Stimulated activated CD4-positive, alpha-beta T cell treated with anti-CD3 and anti-CD28 coated beads, TNF-alpha, amount 100 ng/mL, for 4 hours (primary cell): ENCODE measurements around the gene FASTKD1.
A peak's percentile ranks its signal among the peaks of the same experiment; 100 is the strongest.
"Not testable (repeated sequence)": the region's sequence is repeated elsewhere in the genome, so short reads cannot be mapped to it uniquely, and the experiment has no call there.

ENCODE experiments used
- DNase-seq, 3 experiments: peaks; one replicate each; pipeline ENCODE4 v3.0.0-alpha.2; 2020; ENCODE audit warnings: low read depth in 3 of 3

FASTKD1 gene, protein sequence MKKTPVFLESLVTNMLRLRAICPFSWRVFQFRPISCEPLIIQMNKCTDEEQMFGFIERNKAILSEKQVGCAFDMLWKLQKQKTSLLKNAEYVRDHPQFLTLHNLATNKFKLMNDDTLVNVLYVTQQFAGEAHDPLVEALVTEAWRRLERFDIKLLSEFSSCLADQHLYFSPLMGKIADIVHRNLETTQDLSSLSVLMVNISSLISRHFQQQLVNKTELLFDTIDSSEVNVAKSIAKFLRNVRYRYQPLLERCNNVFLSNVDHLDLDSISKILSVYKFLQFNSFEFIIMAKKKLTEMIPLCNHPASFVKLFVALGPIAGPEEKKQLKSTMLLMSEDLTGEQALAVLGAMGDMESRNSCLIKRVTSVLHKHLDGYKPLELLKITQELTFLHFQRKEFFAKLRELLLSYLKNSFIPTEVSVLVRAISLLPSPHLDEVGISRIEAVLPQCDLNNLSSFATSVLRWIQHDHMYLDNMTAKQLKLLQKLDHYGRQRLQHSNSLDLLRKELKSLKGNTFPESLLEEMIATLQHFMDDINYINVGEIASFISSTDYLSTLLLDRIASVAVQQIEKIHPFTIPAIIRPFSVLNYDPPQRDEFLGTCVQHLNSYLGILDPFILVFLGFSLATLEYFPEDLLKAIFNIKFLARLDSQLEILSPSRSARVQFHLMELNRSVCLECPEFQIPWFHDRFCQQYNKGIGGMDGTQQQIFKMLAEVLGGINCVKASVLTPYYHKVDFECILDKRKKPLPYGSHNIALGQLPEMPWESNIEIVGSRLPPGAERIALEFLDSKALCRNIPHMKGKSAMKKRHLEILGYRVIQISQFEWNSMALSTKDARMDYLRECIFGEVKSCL

DNA sequence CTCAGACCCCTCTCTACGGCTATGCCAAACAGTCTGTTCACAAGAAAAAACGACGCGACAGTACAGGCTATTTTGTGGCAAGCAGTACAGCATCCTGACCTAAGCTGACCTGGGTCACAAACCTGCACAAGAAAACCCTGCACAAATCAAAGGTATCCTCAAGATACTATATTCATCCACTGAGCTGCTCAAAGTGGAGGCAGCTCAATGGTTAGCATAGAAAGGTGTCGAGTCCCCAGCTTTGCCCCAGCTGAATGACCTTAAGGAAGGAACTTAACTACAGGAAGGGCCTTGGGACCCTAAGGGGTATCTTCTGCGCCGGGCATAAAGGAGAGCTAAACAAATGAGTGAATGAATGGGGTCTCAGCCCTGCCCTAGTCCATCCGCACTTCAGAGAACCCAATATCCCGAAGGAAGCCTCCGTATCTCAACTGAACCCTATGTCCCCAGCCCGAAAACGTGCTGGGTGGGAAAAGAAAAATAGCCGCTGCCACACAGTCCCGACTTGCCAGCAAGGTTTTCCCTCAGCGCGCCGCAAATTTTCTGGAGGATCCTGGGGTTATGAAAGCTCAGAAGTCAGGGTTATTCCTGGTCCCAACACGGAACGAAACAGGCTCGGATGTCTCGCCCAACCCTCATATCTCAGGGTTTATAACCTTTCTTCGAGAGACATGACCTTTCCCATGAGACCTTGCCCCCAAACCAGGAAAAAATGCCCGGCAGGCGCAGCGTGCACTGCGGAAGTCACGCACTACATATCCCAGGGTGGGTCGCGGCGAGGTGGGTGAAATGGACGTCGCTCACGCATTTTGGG lies at the start of gene FASTKD1:
TSS of gene FASTKD1 (minus strand) at position 706 of the 814 bp plus-strand sequence. CDS start 1,836 bp downstream, outside the sequence.
- peak; percentile 71 to 80 (median 76) for DNase-seq

DNA sequence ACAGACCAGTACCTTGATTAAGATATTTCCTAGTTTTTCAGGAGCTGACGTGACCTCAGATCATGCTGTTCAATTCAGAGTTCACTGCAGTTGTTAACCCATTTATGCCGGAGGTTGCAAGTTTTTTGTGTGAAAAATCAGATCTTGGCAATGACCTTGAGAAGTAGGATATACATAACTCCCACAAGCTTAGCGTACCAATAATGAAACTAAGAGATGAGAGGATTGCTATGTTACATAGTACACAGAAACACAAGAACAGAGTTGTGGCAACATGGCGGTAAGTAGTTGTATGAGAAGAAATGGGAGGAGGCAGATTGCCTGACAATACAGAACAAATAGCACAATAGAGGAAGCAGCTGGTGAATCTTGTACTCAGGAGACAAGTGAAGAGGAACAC lies 49.6 kb upstream of the FASTKD1 start:
- no peak for DNase-seq

DNA sequence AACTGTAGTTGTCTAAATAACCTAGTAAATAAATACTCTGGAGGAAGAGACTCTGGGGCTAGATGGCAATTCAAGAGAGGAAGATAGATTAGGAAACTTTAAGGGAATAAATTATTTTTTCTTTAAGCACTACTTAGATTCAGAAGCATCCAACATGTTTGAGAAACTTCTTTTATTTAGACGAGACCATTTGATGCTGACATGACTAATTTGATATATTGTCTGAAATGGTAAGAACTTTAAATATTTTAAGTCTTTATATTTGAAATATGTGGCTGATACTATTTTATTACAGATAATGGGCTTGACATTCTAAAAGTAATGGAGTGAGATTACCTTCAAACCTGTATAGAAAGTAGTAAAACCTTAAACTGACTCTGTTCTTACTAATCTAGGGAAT lies 46.8 kb upstream of the FASTKD1 start:
- DNase-seq = no peak

DNA sequence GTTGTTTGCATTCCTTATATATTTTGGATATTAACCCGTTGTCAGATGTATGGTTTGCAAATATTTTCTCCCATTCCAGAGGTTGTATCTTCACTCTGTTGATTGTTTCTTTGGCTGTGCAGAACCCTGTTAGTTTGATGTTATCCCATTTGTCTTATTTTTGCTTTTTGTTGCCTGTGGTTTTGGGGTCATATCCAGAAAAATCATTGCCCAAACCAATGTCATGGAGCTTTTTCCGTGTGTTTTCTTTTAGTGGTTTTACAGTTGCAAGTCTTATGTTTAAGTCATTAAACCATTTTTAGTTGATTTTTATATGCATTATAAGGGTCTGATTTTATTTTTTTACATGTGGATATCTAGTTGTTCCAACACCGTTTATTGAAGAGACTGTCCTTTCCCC lies 46.3 kb upstream of the FASTKD1 start:
- no peak for DNase-seq

DNA sequence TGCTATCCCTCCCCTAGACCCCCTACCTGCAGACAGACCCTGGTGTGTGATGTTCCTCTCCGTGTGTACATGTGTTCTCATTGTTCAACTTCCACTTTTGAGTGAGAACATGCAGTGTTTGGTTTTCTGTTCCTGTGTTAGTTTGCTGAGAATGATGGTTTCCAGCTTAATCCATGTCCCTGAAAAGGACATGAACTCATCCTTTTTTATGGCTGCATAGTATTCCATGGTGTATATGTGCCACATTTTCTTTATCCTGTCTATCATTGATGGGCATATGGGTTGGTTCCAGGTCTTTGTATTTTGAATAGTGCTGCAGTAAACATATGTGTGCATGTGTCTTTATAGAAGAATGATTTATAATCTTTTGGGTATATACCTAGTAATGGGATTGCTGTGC lies 42.3 kb upstream of the FASTKD1 start:
- DNase-seq = not testable (repeated sequence)

DNA sequence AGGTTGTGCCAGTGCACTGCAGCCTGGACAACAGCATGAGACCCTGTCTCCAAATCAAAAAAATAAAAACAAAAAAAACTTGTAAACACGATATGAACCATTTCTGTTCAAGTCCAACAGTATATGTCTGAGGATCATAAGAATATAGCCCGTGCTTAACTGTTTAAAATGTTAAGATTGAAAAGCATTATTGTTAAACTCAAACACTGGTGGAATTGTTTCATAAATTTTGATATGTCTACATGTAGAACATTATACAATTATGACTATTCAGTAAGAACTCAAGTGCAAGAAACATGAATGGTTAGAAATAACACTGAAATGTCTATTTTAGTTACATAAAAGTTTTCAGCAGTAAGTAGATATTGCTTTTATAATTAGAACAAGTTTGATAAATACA lies 40.2 kb upstream of the FASTKD1 start:
- no peak for DNase-seq

DNA sequence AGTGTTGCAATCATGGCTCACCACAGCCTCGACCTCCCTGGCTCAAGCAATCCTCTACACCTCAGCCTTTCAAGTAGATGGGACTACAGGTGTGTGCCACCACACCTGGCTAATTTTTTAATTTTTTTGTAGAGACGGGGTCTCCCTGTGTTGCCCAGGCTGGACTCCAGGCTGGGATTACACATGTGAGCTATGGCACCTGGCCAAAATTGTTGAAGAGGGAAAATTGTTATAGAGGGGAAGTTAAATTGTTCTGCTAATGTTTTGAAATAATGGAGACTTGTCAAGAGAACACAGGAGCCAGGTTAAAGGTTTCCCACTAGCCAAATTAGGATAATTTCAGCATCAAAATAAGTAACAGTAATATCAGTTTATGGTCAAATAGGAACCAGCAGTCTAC lies 35.6 kb upstream of the FASTKD1 start:
- no peak for DNase-seq

DNA sequence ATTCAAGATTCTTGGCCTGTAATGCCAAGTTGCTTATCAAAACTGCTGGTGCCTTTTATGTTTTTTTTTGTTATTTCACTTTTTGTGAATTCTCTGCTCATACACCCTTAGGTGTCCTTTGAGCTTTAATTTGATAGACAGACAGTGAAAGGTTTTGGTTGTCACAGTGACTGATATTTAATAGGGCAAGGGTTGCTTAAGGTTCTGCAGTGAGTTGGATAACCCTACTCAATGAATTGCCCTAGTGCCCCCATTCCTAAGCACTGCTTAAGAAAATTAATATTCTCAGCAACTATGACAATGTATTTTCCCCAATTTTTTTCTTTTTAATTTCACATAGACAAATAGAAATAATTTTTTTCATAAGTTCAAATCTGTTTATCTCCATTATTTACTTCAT lies 25.9 kb upstream of the FASTKD1 start:
- no peak for DNase-seq

DNA sequence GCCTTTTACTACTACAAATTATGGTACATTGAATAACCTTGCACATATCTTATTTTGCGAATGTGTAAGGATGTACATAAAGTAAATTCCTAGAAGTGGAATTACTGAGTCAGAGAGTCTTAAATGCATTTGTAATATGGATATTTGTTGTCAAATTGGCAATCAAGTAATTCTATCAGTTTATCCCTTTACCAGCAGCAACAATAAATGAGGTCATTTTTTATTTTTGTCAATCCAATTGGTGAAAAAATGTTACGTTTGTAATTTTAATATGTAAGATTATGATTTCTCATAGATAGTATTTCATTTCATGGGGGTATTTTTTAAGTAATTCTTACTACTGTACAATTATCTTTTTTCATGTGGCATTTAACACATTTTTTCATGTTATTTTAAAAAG lies 25.3 kb upstream of the FASTKD1 start:
- DNase-seq = no peak

DNA sequence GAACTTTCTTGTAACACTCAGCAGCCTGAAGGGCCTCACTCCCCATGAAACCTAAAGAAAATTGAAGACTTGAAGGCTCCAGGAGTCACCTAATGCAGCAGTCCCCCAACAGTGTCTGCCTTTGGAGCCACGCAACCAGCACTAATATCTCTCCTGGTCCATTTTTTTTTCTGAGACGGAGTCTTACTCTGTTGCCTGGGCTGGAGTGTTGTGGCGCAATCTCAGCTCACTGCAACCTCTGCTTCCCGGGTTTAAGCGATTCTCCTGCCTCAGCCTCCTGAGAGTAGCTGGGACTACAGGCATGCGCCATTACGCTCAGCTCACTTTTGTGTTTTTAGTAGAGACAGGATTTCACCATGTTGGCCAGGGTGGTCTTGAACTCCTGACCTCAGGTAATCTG lies 22.9 kb upstream of the FASTKD1 start:
- not testable (repeated sequence) for DNase-seq

DNA sequence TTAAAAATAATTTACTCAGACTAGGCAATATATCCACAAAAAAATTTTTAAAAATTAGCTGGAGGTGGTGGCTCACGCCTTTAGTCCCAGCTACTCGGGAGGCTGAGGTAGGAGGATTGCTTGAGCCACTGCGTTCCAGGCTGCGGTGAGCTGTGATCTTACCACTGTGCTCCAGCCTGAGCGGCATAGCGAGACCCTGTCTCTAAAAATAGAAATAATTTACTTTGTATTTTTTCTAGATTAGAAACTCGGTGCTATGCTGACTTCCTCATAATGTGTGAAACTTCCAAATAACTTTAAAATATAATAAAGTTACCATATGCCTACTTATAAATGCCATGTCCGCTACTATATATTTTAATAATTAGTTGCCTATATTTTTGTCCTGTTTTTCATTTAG lies 17.1 kb upstream of the FASTKD1 start:
- no peak for DNase-seq

DNA sequence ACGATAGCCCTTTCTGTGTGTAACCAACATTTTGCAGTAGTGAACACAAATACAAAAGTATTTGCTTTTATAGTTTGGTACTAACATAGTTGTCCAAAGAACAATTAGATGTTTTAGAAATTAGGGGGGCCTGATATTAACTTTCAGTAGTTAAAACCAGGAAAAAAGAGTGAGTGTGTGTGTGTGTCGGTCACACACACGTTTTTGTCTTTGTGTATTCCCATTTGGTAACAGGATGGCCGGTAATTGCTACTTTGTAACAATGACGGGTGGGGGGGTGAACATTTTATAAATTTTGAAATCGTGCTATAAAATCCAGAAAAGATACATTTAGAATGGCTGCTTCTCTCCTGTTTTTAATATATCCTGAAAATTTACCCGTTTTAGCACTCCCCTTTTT lies 12.0 kb upstream of the FASTKD1 start:
- no peak for DNase-seq

DNA sequence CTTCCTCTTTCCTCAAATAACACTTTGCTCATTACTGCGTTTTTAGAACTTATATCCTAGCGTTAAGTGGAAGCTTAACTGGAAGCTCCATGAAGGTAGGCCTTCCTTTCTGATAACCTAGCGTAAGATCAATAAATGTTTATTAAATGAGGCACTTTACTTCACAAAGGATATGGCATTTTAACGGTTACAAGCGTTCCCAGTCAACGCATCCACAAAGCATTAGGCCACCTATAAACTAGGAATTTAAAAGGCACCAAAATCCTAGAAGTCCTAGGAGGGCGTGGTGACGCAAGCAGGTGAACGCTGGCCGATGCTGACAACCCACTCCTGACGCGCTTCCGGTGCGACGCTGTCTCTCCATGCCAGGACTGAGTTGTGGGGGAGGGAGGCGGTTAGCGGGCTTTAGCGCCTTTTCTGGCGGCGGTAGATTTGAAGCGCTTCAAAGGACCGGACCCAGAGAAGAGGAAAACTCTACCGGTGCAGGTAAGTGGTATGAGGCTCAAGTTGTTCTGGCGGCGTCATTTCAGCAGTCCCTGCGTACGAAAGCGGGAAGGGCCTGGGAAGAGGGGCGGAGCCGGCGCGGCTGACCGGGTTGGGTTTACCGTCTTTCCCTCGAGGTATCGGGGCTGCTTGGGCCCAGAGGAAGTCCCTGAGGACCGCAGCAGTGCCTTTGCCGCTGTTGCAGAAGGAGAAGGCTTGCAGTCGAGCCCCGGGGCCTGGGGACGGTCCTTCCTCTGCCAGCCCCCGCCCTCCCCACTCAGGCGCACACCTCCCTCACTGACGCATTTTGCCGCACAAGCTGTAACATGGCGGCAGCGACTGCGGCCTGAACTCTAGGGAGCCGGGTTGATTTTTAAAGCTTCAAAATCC lies 10.6 kb upstream of the FASTKD1 start, which contains the start of gene PPIG:
TSS of gene PPIG (plus strand) at position 347 of the 873 bp plus-strand sequence. CDS start 19,691 bp downstream, outside the sequence.
- DNase-seq = peak; percentile 68 to 77 (median 69)

DNA sequence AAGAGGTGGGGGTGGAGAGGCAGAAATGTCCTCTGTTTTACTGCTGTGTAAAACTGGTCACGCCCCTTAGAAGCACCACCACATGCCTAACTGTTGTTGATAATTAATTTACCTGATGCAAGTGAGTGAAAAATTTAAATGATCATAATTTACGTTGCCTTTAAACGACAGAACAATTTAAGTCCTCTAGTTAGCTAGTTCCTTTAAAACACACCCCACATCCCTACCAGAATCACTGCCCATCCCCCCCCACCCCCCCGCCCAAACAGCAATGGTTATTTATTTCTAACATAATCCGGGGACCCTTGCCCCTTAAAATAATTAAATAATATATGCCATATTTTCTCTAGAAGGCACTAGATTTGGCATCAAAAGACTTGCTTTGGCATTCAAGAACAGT lies 9.9 kb upstream of the FASTKD1 start:
- no peak for DNase-seq

DNA sequence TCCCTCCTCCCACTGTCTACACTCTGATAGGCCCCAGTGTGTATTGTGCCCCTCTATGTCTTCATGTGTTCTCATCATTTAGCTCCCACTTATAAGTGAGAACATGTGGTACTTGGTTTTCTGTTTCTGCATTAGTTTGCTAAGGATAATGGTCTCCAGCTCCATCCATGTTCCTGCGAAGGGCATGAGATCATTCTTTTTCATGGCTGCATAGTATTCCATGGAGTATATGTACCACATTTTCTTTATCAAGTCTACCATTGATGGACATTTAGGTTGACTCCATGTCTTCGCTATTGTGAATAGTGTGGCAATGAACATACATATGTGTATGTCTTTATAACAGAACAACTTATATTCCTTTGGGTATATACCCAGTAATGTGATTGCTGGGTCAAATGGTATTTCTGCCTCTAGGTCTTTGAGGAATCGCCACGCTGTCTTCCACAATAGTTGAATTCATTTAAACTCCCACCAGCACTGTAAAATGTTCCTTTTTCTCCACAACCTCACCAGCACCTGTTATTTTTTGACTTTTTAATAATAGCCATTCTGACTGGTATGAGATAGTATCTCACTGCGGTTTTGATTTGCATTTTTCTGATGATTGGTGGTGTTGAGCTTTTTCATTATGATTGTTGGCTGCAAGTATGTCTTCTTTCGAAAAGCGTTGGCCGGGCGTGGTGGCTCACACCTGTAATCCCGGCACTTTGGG lies 9.0 kb upstream of the FASTKD1 start:
- DNase-seq = not testable (repeated sequence)

DNA sequence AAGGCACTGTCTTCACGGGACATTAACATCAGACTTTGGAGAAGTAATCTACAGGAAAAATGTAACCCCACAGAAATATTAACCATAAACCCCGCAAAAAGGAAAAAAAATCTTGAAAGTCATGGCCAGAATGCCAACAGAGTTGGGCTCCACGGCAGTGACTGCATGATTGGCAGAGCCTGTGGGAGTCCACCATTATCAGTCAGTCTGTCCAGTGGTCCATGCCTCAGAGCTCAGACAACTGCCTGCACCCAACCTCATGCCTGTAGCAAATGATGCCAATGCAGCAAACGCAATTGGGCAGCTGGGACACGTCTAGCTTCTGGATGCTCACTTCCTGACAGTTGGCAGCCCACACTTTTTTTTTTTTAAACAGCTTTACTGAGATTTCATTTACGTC lies 5.4 kb upstream of the FASTKD1 start:
- DNase-seq = no peak

DNA sequence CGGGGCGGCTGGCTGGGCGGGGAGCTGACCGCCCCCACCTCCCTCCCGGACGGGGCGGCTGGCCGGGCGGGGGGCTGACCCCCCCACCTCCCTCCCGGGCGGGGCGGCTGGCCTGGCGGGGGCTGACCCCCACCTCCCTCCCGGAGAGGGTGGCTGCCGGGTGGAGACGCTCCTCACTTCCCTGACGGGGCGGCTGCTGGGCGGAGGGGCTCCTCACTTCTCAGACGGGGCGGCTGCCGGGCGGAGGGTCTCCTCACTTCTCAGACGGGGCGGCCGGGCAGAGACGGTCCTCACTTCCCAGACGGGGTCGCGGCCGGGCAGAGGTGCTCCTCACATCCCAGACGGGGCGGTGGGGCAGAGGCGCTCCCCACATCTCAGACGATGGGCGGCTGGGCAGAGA lies 1.6 kb upstream of the FASTKD1 start:
- DNase-seq = not testable (repeated sequence)

DNA sequence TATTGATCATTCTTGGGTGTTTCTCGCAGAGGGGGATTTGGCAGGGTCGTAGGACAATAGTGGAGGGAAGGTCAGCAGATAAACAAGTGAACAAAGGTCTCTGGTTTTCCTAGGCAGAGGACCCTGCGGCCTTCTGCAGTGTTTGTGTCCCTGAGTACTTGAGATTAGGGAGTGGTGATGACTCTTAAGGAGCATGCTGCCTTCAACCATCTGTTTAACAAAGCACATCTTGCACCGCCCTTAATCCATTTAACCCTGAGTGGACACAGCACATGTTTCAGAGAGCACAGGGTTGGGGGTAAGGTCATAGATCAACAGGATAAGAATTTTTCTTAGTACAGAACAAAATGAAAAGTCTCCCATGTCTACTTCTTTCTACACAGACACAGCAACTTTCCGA lies 874 bp upstream of the FASTKD1 start:
- DNase-seq = not testable (repeated sequence)

DNA sequence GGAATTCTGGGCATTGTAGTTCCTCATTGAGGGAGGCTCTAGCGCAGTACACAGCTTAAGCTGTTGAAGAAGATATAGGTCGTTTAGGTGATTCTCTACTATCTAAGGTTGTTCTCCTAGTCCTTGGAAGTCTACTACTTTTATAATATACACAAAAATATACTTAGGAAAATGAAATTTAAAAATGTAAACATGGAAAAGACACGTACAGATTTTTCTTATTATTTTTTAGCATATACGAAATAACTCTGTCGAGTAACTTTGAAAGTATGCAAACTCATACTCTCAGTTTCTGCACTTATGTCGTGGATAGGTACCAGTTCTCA lies 272 bp upstream of the FASTKD1 start:
- no peak for DNase-seq

DNA sequence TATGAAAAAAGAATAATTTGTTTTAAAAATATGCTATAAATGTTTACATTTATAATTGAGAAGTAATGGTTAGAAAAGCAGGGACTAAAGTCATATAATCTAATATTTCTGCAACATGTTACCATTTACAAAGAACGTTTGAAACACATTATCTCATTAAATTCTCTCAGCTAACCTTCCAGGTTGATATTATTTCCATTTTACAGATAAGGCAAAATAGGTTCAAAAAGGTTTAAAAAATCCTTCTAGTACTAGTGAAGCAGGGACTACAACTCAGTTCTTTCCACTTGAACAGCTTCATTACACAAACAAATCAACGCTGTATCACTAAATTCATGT lies 875 bp downstream of the FASTKD1 start:
- no peak for DNase-seq

DNA sequence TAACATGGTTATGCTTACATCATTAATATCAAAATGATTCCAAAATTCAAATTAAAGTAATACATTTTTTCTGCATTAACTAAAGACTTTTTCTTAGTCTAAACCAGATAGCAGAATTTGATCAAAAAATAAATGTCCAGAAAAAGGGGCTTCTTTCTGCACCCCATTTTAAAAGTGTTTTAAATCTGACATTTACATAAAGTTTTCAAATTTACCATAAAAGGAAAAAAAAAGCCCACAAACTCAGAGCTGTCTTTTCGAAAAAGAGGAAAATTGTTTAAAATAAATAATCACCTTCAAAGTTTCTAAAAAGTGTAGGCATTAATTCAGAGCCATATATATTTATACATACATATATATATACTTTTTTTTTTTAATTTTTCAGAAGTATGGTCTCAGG lies 1.5 kb downstream of the FASTKD1 start:
- DNase-seq = no peak
